ENCODE results near the gene TMEM50B. TPM values are rescaled to one million over a fixed set of nuclear protein-coding genes. Genes with fewer than 3 reads are reported as not detected.

TMEM50B gene
- total RNA-seq, result 100 to 1,000 TPM in 1 of 4 donors, 10 to 100 TPM in 3; 43.3 to 116 (median 76.7) TPM

DNA sequence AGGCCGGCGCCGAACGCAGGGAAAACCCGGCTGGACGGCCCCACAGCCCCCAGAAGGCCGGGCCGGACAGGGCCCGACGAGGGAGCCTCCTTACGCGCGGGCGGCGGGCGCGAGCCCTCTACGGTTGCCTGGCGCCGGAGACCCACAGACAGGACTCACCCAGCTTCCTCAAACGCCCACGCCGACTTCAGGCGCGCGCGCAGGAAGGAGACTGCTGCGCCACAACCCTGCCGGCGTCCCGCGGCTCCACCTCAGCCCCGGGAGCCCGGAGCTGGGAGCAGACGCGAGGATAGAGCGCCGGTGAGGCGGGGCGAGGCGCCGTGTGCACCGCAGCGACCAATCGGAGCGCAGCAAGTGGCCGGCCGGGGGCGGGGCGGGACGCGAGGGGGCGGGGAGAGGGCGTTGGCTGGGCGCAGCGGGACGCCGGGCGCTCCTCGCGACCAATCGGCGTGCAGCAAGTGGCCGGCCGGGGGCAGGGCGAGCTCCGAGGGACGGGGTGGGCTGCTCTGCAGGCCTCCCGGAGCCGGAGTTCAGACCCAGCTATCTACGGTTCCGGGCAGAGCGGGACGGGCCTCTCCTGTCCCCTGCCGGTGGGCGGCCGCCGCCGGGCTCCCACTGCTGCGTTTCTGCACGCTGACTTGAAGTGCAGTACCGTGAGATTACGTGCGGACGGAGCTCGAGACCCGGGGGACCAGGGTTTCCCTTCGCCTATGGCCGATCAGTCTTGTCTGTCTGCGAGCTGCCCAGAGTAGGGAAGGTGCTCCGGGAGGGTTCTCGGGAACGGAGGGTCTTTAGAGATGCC is at the start of gene TMEM50B:
Gene TMEM50B, minus strand, starts transcription at position 296 of the 802 bp plus-strand sequence. CDS start 11,089 bp downstream, outside the sequence.
- peak; percentile 86 to 95 for TF ChIP-seq POLR2A (IDR thresholded peaks at IDR 0.05)
- TF ChIP-seq, protein P1, sequence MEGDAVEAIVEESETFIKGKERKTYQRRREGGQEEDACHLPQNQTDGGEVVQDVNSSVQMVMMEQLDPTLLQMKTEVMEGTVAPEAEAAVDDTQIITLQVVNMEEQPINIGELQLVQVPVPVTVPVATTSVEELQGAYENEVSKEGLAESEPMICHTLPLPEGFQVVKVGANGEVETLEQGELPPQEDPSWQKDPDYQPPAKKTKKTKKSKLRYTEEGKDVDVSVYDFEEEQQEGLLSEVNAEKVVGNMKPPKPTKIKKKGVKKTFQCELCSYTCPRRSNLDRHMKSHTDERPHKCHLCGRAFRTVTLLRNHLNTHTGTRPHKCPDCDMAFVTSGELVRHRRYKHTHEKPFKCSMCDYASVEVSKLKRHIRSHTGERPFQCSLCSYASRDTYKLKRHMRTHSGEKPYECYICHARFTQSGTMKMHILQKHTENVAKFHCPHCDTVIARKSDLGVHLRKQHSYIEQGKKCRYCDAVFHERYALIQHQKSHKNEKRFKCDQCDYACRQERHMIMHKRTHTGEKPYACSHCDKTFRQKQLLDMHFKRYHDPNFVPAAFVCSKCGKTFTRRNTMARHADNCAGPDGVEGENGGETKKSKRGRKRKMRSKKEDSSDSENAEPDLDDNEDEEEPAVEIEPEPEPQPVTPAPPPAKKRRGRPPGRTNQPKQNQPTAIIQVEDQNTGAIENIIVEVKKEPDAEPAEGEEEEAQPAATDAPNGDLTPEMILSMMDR (IDR thresholded peaks at IDR 0.05), result peak; percentile 31 to 78 (median 61)
- Histone ChIP-seq H3K27me3 (no peaks in the 10 kb centered on the region), H3K4me3 (peak within 1 kb of the TSS; percentile 73 to 99), H3K36me3 (no peaks in the 10 kb centered on the region), H3K9me3 (no peaks in the 10 kb centered on the region), H3K27ac (peak within 1 kb of the TSS; percentile 95 to 98), H3K4me1 (peaks cover 0 to 3% of the 10 kb centered on the region in 2 donors)
- peak; percentile 95 to 97 for DNase-seq
- intact Hi-C loops (cut with DNase I; ENCODE audit: low total_unique reads), result no loop called here

DNA sequence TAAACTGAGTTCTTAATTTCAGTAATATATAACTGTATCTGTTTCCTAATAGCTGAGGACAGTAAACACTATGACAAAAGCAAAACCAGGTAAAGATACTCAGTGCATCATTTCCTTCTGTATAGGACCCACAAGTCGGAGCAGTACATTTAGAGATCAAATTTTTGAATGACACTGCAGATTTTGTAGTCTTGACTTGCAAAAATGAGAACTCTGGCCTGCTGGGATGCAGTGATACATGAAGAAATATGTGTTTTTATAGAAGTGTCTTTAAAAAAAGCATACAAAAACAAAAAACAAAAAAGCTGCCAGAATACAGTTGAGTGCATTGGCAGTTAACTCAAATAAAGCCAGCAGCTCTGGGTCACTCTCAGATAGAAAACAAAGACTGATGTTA is 43.2 kb upstream of the TMEM50B start:
- TF ChIP-seq, protein P1 (IDR thresholded peaks at IDR 0.05), result no peak
- TF ChIP-seq POLR2A (IDR thresholded peaks at IDR 0.05), result no peak
- H3K27me3 ChIP-seq, result no peaks in the 10 kb centered on the region
- H3K9me3 ChIP-seq, result no peaks in the 10 kb centered on the region
- H3K4me3 ChIP-seq, result no peak overlapping the region
- intact Hi-C loops (cut with DNase I; ENCODE audit: low total_unique reads), result no loop called here
- H3K36me3 ChIP-seq, result no peaks in the 10 kb centered on the region
- no peak overlapping the region for H3K27ac ChIP-seq
- no peak for DNase-seq
- no peaks in the 10 kb centered on the region for H3K4me1 ChIP-seq

DNA sequence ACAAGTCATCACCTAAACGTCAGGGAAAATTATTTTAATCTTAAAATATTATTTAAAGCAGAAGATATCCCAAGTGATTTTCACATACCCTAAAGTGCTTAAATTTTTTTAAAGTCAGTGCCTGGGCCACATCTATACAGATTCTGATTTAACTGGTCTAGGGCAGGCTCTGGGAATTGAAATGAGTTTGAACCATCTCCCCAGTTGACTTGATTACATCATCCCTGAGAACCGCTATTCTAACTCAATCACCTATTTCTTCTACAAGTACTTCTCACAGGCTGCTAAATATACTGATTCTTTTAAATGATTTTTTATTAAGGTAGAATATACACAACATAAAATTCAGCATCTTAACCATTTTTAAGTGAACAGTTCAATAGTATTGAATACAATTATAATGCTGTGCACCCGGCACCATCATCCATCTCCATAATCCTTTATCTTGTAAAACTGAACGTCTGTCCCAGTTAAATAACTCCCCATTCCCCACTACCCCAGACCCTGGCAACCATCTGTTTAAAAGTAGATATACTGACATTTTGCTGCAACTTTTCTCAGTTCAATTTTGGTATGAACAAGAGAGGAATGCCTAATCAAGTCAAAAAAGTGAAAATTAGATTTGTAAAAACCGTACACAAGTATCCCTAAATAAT is 42.7 kb upstream of the TMEM50B start:
- DNase-seq, result no peak
- TF ChIP-seq POLR2A (IDR thresholded peaks at IDR 0.05), result no peak
- TF ChIP-seq, protein P1 (IDR thresholded peaks at IDR 0.05), result no peak
- Histone ChIP-seq H3K4me1 (no peaks in the 10 kb centered on the region), H3K27ac (no peak overlapping the region), H3K27me3 (no peaks in the 10 kb centered on the region), H3K4me3 (no peak overlapping the region), H3K36me3 (no peaks in the 10 kb centered on the region), H3K9me3 (no peaks in the 10 kb centered on the region)
- intact Hi-C loops (cut with DNase I; ENCODE audit: low total_unique reads), result no loop called here

DNA sequence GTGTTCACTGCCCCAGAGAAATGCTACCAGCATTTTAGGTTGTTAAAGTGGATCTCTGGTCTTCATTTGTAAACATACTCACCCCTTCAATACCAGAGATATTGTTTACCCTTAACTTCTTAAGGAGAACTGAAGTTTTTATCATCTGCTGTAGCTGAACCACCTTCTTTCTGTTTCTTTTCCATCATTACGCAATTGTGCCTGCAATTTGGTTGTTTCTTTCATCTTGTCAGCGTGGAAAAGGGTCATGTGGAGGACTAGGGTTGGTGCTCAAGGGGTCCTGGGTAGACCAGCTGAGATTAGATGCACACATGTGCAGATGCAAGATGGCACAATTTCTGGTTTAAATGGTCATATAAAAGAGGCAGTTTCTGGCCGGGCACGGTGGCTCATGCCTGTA is 39.1 kb upstream of the TMEM50B start:
- DNase-seq, result no peak
- Histone ChIP-seq H3K9me3 (no peaks in the 10 kb centered on the region), H3K36me3 (no peaks in the 10 kb centered on the region), H3K27ac (no peak overlapping the region), H3K27me3 (no peaks in the 10 kb centered on the region), H3K4me1 (no peaks in the 10 kb centered on the region), H3K4me3 (no peak overlapping the region)
- TF ChIP-seq, protein P1 (IDR thresholded peaks at IDR 0.05), result no peak
- TF ChIP-seq POLR2A (IDR thresholded peaks at IDR 0.05), result no peak
- intact Hi-C loops (cut with DNase I; ENCODE audit: low total_unique reads), result no loop called here

DNA sequence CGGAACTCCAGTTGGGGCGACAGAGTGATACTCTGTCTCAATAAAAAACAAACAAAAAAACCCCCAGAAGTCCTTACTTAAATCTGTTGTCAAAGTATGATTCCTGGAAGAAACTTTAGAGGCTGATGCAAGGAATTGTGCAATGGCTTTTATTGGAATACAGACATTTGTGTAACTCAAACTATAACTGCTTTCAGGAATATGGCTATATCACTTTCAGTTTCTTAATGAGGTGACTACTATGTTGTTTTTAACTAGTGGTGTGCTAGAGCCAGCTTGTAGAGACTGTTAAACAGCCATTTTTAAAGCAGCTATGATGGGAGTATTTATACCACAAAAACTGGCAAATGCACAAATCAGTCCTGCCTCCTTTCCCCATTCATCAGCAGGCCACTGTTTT is 34.5 kb upstream of the TMEM50B start:
- no peaks in the 10 kb centered on the region for H3K4me1 ChIP-seq
- H3K27me3 ChIP-seq, result no peaks in the 10 kb centered on the region
- no peaks in the 10 kb centered on the region for H3K36me3 ChIP-seq
- H3K27ac ChIP-seq, result no peak overlapping the region
- H3K4me3 ChIP-seq, result no peak overlapping the region
- DNase-seq, result no peak
- no peak for TF ChIP-seq POLR2A (IDR thresholded peaks at IDR 0.05)
- TF ChIP-seq, protein P1 (IDR thresholded peaks at IDR 0.05), result no peak
- intact Hi-C loops (cut with DNase I; ENCODE audit: low total_unique reads), result no loop called here
- no peaks in the 10 kb centered on the region for H3K9me3 ChIP-seq

Measured in uterus (tissue), 4 donors.